H9 (cell line): ENCODE measurements around the gene PRR12. TPM values are rescaled to one million over a fixed set of nuclear protein-coding genes. Genes with fewer than 3 reads are reported as not detected.
"Not testable (repeated sequence)": the region's sequence is repeated elsewhere in the genome, so short reads cannot be mapped to it uniquely, and the experiment has no call there.

Experiments used
- DNase-seq: peaks from one replicate; pipeline ENCODE4 v3.0.0-alpha.2; 2017
- H2AFZ ChIP-seq: one replicate; pipeline ENCODE4 v1.6.1; 2013; ENCODE audit warnings: mild to moderate bottlenecking, low read length, control low read depth, moderate library complexity
- H2AK5ac ChIP-seq: 2 replicates; pipeline ENCODE4 v1.6.1; 2013; ENCODE audit warnings: low read length, control low read depth, mixed read lengths; ENCODE audit not compliant: insufficient read length
- H2BK120ac ChIP-seq: one replicate; pipeline ENCODE4 v1.6.1; 2013; ENCODE audit warnings: low read depth, mild to moderate bottlenecking, low read length, control low read depth, inconsistent platforms; ENCODE audit not compliant: poor library complexity, severe bottlenecking
- H2BK12ac ChIP-seq: 2 replicates; pipeline ENCODE4 v1.6.1; 2013; ENCODE audit warnings: low read length, control low read depth, mixed read lengths, low read depth; ENCODE audit not compliant: insufficient read length
- H2BK15ac ChIP-seq: 2 replicates; pipeline ENCODE4 v1.6.1; 2013; ENCODE audit warnings: low read depth, low read length, control low read depth
- H2BK20ac ChIP-seq: one replicate; pipeline ENCODE4 v1.6.1; 2013; ENCODE audit warnings: low read depth, mild to moderate bottlenecking, low read length, control low read depth, inconsistent platforms; ENCODE audit not compliant: poor library complexity, severe bottlenecking
- H2BK5ac ChIP-seq: 2 replicates; pipeline ENCODE4 v1.6.1; 2013; ENCODE audit warnings: low read length, control low read depth, mixed read lengths; ENCODE audit not compliant: insufficient read length
- H3K14ac ChIP-seq: 2 replicates; pipeline ENCODE4 v1.6.1; 2013; ENCODE audit warnings: low read length, control low read depth; ENCODE audit not compliant: insufficient read depth
- H3K18ac ChIP-seq: 2 replicates; pipeline ENCODE4 v1.6.1; 2013; ENCODE audit warnings: low read depth, mild to moderate bottlenecking, mixed read lengths, low read length, control low read depth; ENCODE audit not compliant: insufficient read length
- H3K23ac ChIP-seq: 2 replicates; pipeline ENCODE4 v1.6.1; 2013; ENCODE audit warnings: low read length, control low read depth, mixed read lengths, low read depth; ENCODE audit not compliant: insufficient read length
- H3K23me2 ChIP-seq: 2 replicates; pipeline ENCODE4 v1.6.1; 2013; ENCODE audit warnings: low read depth, mild to moderate bottlenecking, mixed read lengths, low read length, control low read depth; ENCODE audit not compliant: insufficient read length, poor library complexity, severe bottlenecking
- H3K27ac ChIP-seq: 2 replicates; pipeline ENCODE4 v1.5.1; 2013; ENCODE audit warnings: low read length, control low read depth, mixed read lengths, low read depth; ENCODE audit not compliant: insufficient read length
- H3K27me3 ChIP-seq: 2 replicates; pipeline ENCODE4 v1.6.1; 2013; ENCODE audit warnings: low read length, control low read depth, inconsistent platforms; ENCODE audit not compliant: insufficient read depth
- H3K4ac ChIP-seq: 2 replicates; pipeline ENCODE4 v1.6.1; 2013; ENCODE audit warnings: low read depth, mild to moderate bottlenecking, control low read depth, inconsistent platforms, low read length, moderate library complexity
- H3K4me1 ChIP-seq: 2 replicates; pipeline ENCODE4 v1.6.1; 2013; ENCODE audit warnings: low read length, control low read depth, inconsistent platforms; ENCODE audit not compliant: insufficient read depth
- H3K4me2 ChIP-seq: 2 replicates; pipeline ENCODE4 v1.6.1; 2013; ENCODE audit warnings: low read length, control low read depth, mixed read lengths; ENCODE audit not compliant: insufficient read length, insufficient read depth
- H3K56ac ChIP-seq: 2 replicates; pipeline ENCODE4 v1.6.1; 2013; ENCODE audit warnings: low read depth, mild to moderate bottlenecking, mixed read lengths, low read length, control low read depth; ENCODE audit not compliant: insufficient read length
- H3K79me1 ChIP-seq: 2 replicates; pipeline ENCODE4 v1.6.1; 2013; ENCODE audit warnings: low read depth, mild to moderate bottlenecking, moderate library complexity, low read length, control low read depth, inconsistent platforms; ENCODE audit not compliant: insufficient read depth, poor library complexity, severe bottlenecking
- H3K79me2 ChIP-seq: 2 replicates; pipeline ENCODE4 v1.6.1; 2013; ENCODE audit warnings: low read length, control low read depth, inconsistent platforms; ENCODE audit not compliant: insufficient read depth
- H3K9ac ChIP-seq: 2 replicates; pipeline ENCODE4 v1.6.1; 2013; ENCODE audit warnings: low read length, control low read depth, mixed read lengths; ENCODE audit not compliant: insufficient read length; ENCODE audit errors: extremely low read depth
- H3K9me3 ChIP-seq: one replicate; pipeline ENCODE4 v1.6.1; 2013; ENCODE audit warnings: low read depth, low read length, inconsistent platforms; ENCODE audit not compliant: control insufficient read depth
- H3T11ph ChIP-seq: one replicate; pipeline ENCODE4 v1.6.1; 2013; ENCODE audit warnings: mild to moderate bottlenecking, low read length, control low read depth, inconsistent platforms
- H4K20me1 ChIP-seq: one replicate; pipeline ENCODE4 v1.6.1; 2013; ENCODE audit not compliant: control insufficient read depth, insufficient read length, insufficient read depth
- H4K5ac ChIP-seq: 2 replicates; pipeline ENCODE4 v1.6.1; 2013; ENCODE audit warnings: low read depth, mild to moderate bottlenecking, mixed read lengths, low read length, control low read depth; ENCODE audit not compliant: insufficient read length
- H4K8ac ChIP-seq: replicated peaks from 2 replicates; pipeline ENCODE4 v1.6.1; 2013; ENCODE audit warnings: low read length, control low read depth, mixed read lengths, low read depth; ENCODE audit not compliant: insufficient read length
- H4K91ac ChIP-seq: 2 replicates; pipeline ENCODE4 v1.6.1; 2013; ENCODE audit warnings: low read depth, mild to moderate bottlenecking, moderate library complexity, mixed read lengths, low read length, control low read depth; ENCODE audit not compliant: insufficient read length
- H3K27ac Mint-ChIP-seq, 3 experiments: 2 replicates in 2 of 3; 3 replicates in 1 of 3; pipeline ENCODE4 v1.8.0; 2020 to 2021; ENCODE audit warnings: mixed read lengths in 3 of 3, mild to moderate bottlenecking in 1 of 3, moderate library complexity in 1 of 3
- H3K27me3 Mint-ChIP-seq: 2 replicates; pipeline ENCODE4 v1.8.0; 2021; ENCODE audit warnings: low read depth, mild to moderate bottlenecking, moderate library complexity, mixed read lengths
- H3K36me3 Mint-ChIP-seq, 3 experiments: 2 replicates in 2 of 3; 3 replicates in 1 of 3; pipeline ENCODE4 v1.8.0; 2020 to 2021; ENCODE audit warnings: low read depth in 3 of 3, mixed read lengths in 3 of 3; ENCODE audit not compliant: insufficient read depth in 1 of 3
- H3K4me1 Mint-ChIP-seq, 2 experiments: 2 replicates each; pipeline ENCODE4 v1.8.0; 2020; ENCODE audit warnings: mixed read lengths in 2 of 2
- H3K4me3 Mint-ChIP-seq, 2 experiments: 2 replicates in 1 of 2; 3 replicates in 1 of 2; pipeline ENCODE4 v1.8.0; 2020 to 2021; ENCODE audit warnings: mild to moderate bottlenecking in 2 of 2, mixed read lengths in 2 of 2, moderate library complexity in 1 of 2
- H3K9me3 Mint-ChIP-seq, 2 experiments: 2 replicates in 1 of 2; 3 replicates in 1 of 2; pipeline ENCODE4 v1.8.0; 2020; ENCODE audit warnings: mild to moderate bottlenecking in 2 of 2, mixed read lengths in 2 of 2, moderate library complexity in 1 of 2
- WGBS: extraction: QIAGEN DNeasy Blood & Tissue Kit; methylation state at CpG from one replicate; pipeline ENCODE4 v1.1.7; 2013; ENCODE audit warnings: missing lambda C conversion rate, low lambda C conversion rate, mixed read lengths; ENCODE audit not compliant: insufficient read length; ENCODE audit errors: extremely low coverage; 5-methylcytosine and 5-hydroxymethylcytosine counted together
- total RNA-seq: library from RNA; stranded (reverse); gene quantifications from 2 replicates; pipeline ENCODE4 v1.2.1, GENCODE V29; 2021
- TF ChIP-seq, protein P1 (sequence below): fragments of 200-600 bp; sonication (generic); conservative IDR thresholded peaks from 3 replicates; pipeline ENCODE4 v1.8.0; 2021; ENCODE audit warnings: antibody characterized with exemption, mild to moderate bottlenecking

The PRR12 gene
- total RNA-seq, 1 experiment from 2014 or later, result 65.9 TPM

DNA sequence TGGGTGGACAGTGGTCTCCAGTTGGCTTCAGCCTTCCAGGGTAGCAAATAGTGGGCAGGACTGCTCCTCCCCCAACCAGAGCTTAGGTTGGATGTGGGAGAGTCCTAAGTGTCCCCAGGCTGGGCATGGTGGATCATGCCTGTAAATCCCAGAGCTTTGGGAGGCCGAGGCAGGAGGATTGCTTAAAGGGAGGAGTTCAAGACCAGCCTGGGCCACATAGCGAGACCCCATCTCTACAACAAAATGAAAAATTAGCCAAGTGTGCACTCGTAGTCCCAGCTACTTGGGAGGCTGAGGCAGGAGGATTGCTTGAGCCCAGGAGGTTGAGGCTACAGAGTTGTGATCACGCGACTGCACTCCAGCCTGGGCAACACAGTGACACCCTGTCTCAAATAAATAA lies 41.6 kb downstream of the PRR12 start:
- Histone ChIP-seq H4K20me1 (peaks cover 2% of the 10 kb centered on the region), H3K27me3 (no peaks in the 10 kb centered on the region), H3K4me1 (no peaks in the 10 kb centered on the region), H2AFZ (no peak overlapping the region), H3K27ac (no peak overlapping the region), H3K18ac (no peak overlapping the region), H3K23me2 (no peaks in the 10 kb centered on the region), H2BK15ac (no peak overlapping the region), H3K4me2 (no peak overlapping the region), H2BK5ac (no peak overlapping the region), H3K14ac (no peak overlapping the region), H4K5ac (no peak overlapping the region), H3K4ac (no peak overlapping the region), H3K23ac (no peak overlapping the region), H3K79me2 (no peaks in the 10 kb centered on the region), H3K9ac (no peak overlapping the region), H2BK12ac (no peak overlapping the region), H4K91ac (no peak overlapping the region), H3T11ph (no peak overlapping the region), H3K56ac (no peak overlapping the region), H4K8ac (no peak overlapping the region), H2AK5ac (no peak overlapping the region), H3K79me1 (no peaks in the 10 kb centered on the region), H3K9me3 (no peaks in the 10 kb centered on the region), H2BK120ac (no peak overlapping the region), H2BK20ac (no peak overlapping the region)
- H3K4me3 Mint-ChIP-seq, result no peak overlapping the region
- H3K36me3 Mint-ChIP-seq, result peaks cover 5 to 16% (median 9%) of the 10 kb centered on the region in 3 experiments; a peak in 6 of 7 replicates
- TF ChIP-seq, protein P1, sequence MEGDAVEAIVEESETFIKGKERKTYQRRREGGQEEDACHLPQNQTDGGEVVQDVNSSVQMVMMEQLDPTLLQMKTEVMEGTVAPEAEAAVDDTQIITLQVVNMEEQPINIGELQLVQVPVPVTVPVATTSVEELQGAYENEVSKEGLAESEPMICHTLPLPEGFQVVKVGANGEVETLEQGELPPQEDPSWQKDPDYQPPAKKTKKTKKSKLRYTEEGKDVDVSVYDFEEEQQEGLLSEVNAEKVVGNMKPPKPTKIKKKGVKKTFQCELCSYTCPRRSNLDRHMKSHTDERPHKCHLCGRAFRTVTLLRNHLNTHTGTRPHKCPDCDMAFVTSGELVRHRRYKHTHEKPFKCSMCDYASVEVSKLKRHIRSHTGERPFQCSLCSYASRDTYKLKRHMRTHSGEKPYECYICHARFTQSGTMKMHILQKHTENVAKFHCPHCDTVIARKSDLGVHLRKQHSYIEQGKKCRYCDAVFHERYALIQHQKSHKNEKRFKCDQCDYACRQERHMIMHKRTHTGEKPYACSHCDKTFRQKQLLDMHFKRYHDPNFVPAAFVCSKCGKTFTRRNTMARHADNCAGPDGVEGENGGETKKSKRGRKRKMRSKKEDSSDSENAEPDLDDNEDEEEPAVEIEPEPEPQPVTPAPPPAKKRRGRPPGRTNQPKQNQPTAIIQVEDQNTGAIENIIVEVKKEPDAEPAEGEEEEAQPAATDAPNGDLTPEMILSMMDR, result no peak
- DNase-seq, result no peak
- no peak overlapping the region for H3K27ac Mint-ChIP-seq
- peaks cover 22 to 29% of the 10 kb centered on the region in 2 experiments for H3K4me1 Mint-ChIP-seq
- no CpG with 5 or more reads among the region's 5 CpGs for WGBS
- H3K27me3 Mint-ChIP-seq, result peaks cover 12% of the 10 kb centered on the region
- no peaks in the 10 kb centered on the region for H3K9me3 Mint-ChIP-seq

GRCh38 chr19:49633273-49633672 lies 42.3 kb downstream of the PRR12 start:
- H4K20me1 ChIP-seq, H2BK12ac ChIP-seq, H3K9ac ChIP-seq, H3K4ac ChIP-seq, H3K14ac ChIP-seq, H2BK15ac ChIP-seq, H3K9me3 Mint-ChIP-seq, H3K27ac ChIP-seq, H3K23me2 ChIP-seq, H4K5ac ChIP-seq, H3T11ph ChIP-seq, H3K4me2 ChIP-seq, H3K18ac ChIP-seq, H3K9me3 ChIP-seq, H2AK5ac ChIP-seq, H3K79me1 ChIP-seq, H2BK120ac ChIP-seq, H3K56ac ChIP-seq, DNase-seq, H4K8ac ChIP-seq, H3K4me1 ChIP-seq, H3K27me3 ChIP-seq, H2AFZ ChIP-seq, H3K4me3 Mint-ChIP-seq, H3K79me2 ChIP-seq, H3K23ac ChIP-seq, H4K91ac ChIP-seq, H2BK20ac ChIP-seq, H2BK5ac ChIP-seq: not testable (repeated sequence)
- Mint-ChIP-seq H3K27ac (peak overlapping the region in 2 of 3 experiments; percentile 44 to 72; a peak in 1 of 7 replicates), H3K36me3 (peaks cover 3 to 11% (median 4%) of the 10 kb centered on the region in 3 experiments; a peak in 4 of 7 replicates), H3K27me3 (peaks cover 12% of the 10 kb centered on the region), H3K4me1 (peaks cover 27 to 36% of the 10 kb centered on the region in 2 experiments)
- WGBS, result no CpG with 5 or more reads among the region's 9 CpGs
